H9 (cell line): ENCODE measurements around the gene NHP2. TPM values are rescaled to one million over a fixed set of nuclear protein-coding genes. Genes with fewer than 3 reads are reported as not detected.

Experiments
- DNase-seq: peaks from one replicate; pipeline ENCODE4 v3.0.0-alpha.2; 2017
- H2AFZ ChIP-seq: one replicate; pipeline ENCODE4 v1.6.1; 2013; ENCODE audit warnings: mild to moderate bottlenecking, low read length, control low read depth, moderate library complexity
- H2AK5ac ChIP-seq: 2 replicates; pipeline ENCODE4 v1.6.1; 2013; ENCODE audit warnings: low read length, control low read depth, mixed read lengths; ENCODE audit not compliant: insufficient read length
- H2BK120ac ChIP-seq: one replicate; pipeline ENCODE4 v1.6.1; 2013; ENCODE audit warnings: low read depth, mild to moderate bottlenecking, low read length, control low read depth, inconsistent platforms; ENCODE audit not compliant: poor library complexity, severe bottlenecking
- H2BK12ac ChIP-seq: 2 replicates; pipeline ENCODE4 v1.6.1; 2013; ENCODE audit warnings: low read length, control low read depth, mixed read lengths, low read depth; ENCODE audit not compliant: insufficient read length
- H2BK15ac ChIP-seq: 2 replicates; pipeline ENCODE4 v1.6.1; 2013; ENCODE audit warnings: low read depth, low read length, control low read depth
- H2BK20ac ChIP-seq: one replicate; pipeline ENCODE4 v1.6.1; 2013; ENCODE audit warnings: low read depth, mild to moderate bottlenecking, low read length, control low read depth, inconsistent platforms; ENCODE audit not compliant: poor library complexity, severe bottlenecking
- H2BK5ac ChIP-seq: 2 replicates; pipeline ENCODE4 v1.6.1; 2013; ENCODE audit warnings: low read length, control low read depth, mixed read lengths; ENCODE audit not compliant: insufficient read length
- H3K14ac ChIP-seq: 2 replicates; pipeline ENCODE4 v1.6.1; 2013; ENCODE audit warnings: low read length, control low read depth; ENCODE audit not compliant: insufficient read depth
- H3K18ac ChIP-seq: 2 replicates; pipeline ENCODE4 v1.6.1; 2013; ENCODE audit warnings: low read depth, mild to moderate bottlenecking, mixed read lengths, low read length, control low read depth; ENCODE audit not compliant: insufficient read length
- H3K23ac ChIP-seq: 2 replicates; pipeline ENCODE4 v1.6.1; 2013; ENCODE audit warnings: low read length, control low read depth, mixed read lengths, low read depth; ENCODE audit not compliant: insufficient read length
- H3K23me2 ChIP-seq: 2 replicates; pipeline ENCODE4 v1.6.1; 2013; ENCODE audit warnings: low read depth, mild to moderate bottlenecking, mixed read lengths, low read length, control low read depth; ENCODE audit not compliant: insufficient read length, poor library complexity, severe bottlenecking
- H3K27ac ChIP-seq: 2 replicates; pipeline ENCODE4 v1.5.1; 2013; ENCODE audit warnings: low read length, control low read depth, mixed read lengths, low read depth; ENCODE audit not compliant: insufficient read length
- H3K27me3 ChIP-seq: 2 replicates; pipeline ENCODE4 v1.6.1; 2013; ENCODE audit warnings: low read length, control low read depth, inconsistent platforms; ENCODE audit not compliant: insufficient read depth
- H3K4ac ChIP-seq: 2 replicates; pipeline ENCODE4 v1.6.1; 2013; ENCODE audit warnings: low read depth, mild to moderate bottlenecking, control low read depth, inconsistent platforms, low read length, moderate library complexity
- H3K4me1 ChIP-seq: 2 replicates; pipeline ENCODE4 v1.6.1; 2013; ENCODE audit warnings: low read length, control low read depth, inconsistent platforms; ENCODE audit not compliant: insufficient read depth
- H3K4me2 ChIP-seq: 2 replicates; pipeline ENCODE4 v1.6.1; 2013; ENCODE audit warnings: low read length, control low read depth, mixed read lengths; ENCODE audit not compliant: insufficient read length, insufficient read depth
- H3K56ac ChIP-seq: 2 replicates; pipeline ENCODE4 v1.6.1; 2013; ENCODE audit warnings: low read depth, mild to moderate bottlenecking, mixed read lengths, low read length, control low read depth; ENCODE audit not compliant: insufficient read length
- H3K79me1 ChIP-seq: 2 replicates; pipeline ENCODE4 v1.6.1; 2013; ENCODE audit warnings: low read depth, mild to moderate bottlenecking, moderate library complexity, low read length, control low read depth, inconsistent platforms; ENCODE audit not compliant: insufficient read depth, poor library complexity, severe bottlenecking
- H3K79me2 ChIP-seq: 2 replicates; pipeline ENCODE4 v1.6.1; 2013; ENCODE audit warnings: low read length, control low read depth, inconsistent platforms; ENCODE audit not compliant: insufficient read depth
- H3K9ac ChIP-seq: 2 replicates; pipeline ENCODE4 v1.6.1; 2013; ENCODE audit warnings: low read length, control low read depth, mixed read lengths; ENCODE audit not compliant: insufficient read length; ENCODE audit errors: extremely low read depth
- H3K9me3 ChIP-seq: one replicate; pipeline ENCODE4 v1.6.1; 2013; ENCODE audit warnings: low read depth, low read length, inconsistent platforms; ENCODE audit not compliant: control insufficient read depth
- H3T11ph ChIP-seq: one replicate; pipeline ENCODE4 v1.6.1; 2013; ENCODE audit warnings: mild to moderate bottlenecking, low read length, control low read depth, inconsistent platforms
- H4K20me1 ChIP-seq: one replicate; pipeline ENCODE4 v1.6.1; 2013; ENCODE audit not compliant: control insufficient read depth, insufficient read length, insufficient read depth
- H4K5ac ChIP-seq: 2 replicates; pipeline ENCODE4 v1.6.1; 2013; ENCODE audit warnings: low read depth, mild to moderate bottlenecking, mixed read lengths, low read length, control low read depth; ENCODE audit not compliant: insufficient read length
- H4K8ac ChIP-seq: replicated peaks from 2 replicates; pipeline ENCODE4 v1.6.1; 2013; ENCODE audit warnings: low read length, control low read depth, mixed read lengths, low read depth; ENCODE audit not compliant: insufficient read length
- H4K91ac ChIP-seq: 2 replicates; pipeline ENCODE4 v1.6.1; 2013; ENCODE audit warnings: low read depth, mild to moderate bottlenecking, moderate library complexity, mixed read lengths, low read length, control low read depth; ENCODE audit not compliant: insufficient read length
- H3K27ac Mint-ChIP-seq, 3 experiments: 2 replicates in 2 of 3; 3 replicates in 1 of 3; pipeline ENCODE4 v1.8.0; 2020 to 2021; ENCODE audit warnings: mixed read lengths in 3 of 3, mild to moderate bottlenecking in 1 of 3, moderate library complexity in 1 of 3
- H3K27me3 Mint-ChIP-seq: 2 replicates; pipeline ENCODE4 v1.8.0; 2021; ENCODE audit warnings: low read depth, mild to moderate bottlenecking, moderate library complexity, mixed read lengths
- H3K36me3 Mint-ChIP-seq, 3 experiments: 2 replicates in 2 of 3; 3 replicates in 1 of 3; pipeline ENCODE4 v1.8.0; 2020 to 2021; ENCODE audit warnings: low read depth in 3 of 3, mixed read lengths in 3 of 3; ENCODE audit not compliant: insufficient read depth in 1 of 3
- H3K4me1 Mint-ChIP-seq, 2 experiments: 2 replicates each; pipeline ENCODE4 v1.8.0; 2020; ENCODE audit warnings: mixed read lengths in 2 of 2
- H3K4me3 Mint-ChIP-seq, 2 experiments: 2 replicates in 1 of 2; 3 replicates in 1 of 2; pipeline ENCODE4 v1.8.0; 2020 to 2021; ENCODE audit warnings: mild to moderate bottlenecking in 2 of 2, mixed read lengths in 2 of 2, moderate library complexity in 1 of 2
- H3K9me3 Mint-ChIP-seq, 2 experiments: 2 replicates in 1 of 2; 3 replicates in 1 of 2; pipeline ENCODE4 v1.8.0; 2020; ENCODE audit warnings: mild to moderate bottlenecking in 2 of 2, mixed read lengths in 2 of 2, moderate library complexity in 1 of 2
- CTCF ChIP-seq: fragments of 200-600 bp; sonication (generic); conservative IDR thresholded peaks from 3 replicates; pipeline ENCODE4 v1.8.0; 2021; ENCODE audit warnings: antibody characterized with exemption, mild to moderate bottlenecking
- WGBS: extraction: QIAGEN DNeasy Blood & Tissue Kit; methylation state at CpG from one replicate; pipeline ENCODE4 v1.1.7; 2013; ENCODE audit warnings: missing lambda C conversion rate, low lambda C conversion rate, mixed read lengths; ENCODE audit not compliant: insufficient read length; ENCODE audit errors: extremely low coverage; 5-methylcytosine and 5-hydroxymethylcytosine counted together
- total RNA-seq: library from RNA; stranded (reverse); gene quantifications from 2 replicates; pipeline ENCODE4 v1.2.1, GENCODE V29; 2021

Gene NHP2
- total RNA-seq, 1 experiment from 2014 or later: 232 TPM

GRCh38 chr5:178110511-178110910, 43.2 kb downstream of the NHP2 start:
- H3K27me3 Mint-ChIP-seq: peaks cover 9% of the 10 kb centered on the region

More at GRCh38 chr5:178110511-178110910, 43.2 kb downstream of the NHP2 start:
- H3K4ac ChIP-seq: no peak overlapping the region
- no peaks in the 10 kb centered on the region for H3K27me3 ChIP-seq
- H3K4me3 Mint-ChIP-seq: peak overlapping the region in 1 of 2 experiments; percentile 1; a peak in 2 of 5 replicates
- H4K20me1 ChIP-seq: no peaks in the 10 kb centered on the region
- peaks cover 9% of the 10 kb centered on the region; the same call in 1 of the 2 replicates for H3K79me2 ChIP-seq
- no peak for TF ChIP-seq CTCF
- H2BK5ac ChIP-seq: no peak overlapping the region
- H3K9me3 ChIP-seq: no peaks in the 10 kb centered on the region
- no peak overlapping the region for H4K8ac ChIP-seq
- no peak overlapping the region for H3K4me2 ChIP-seq
- DNase-seq: no peak
- no peak overlapping the region for H2BK20ac ChIP-seq
- H3K4me1 Mint-ChIP-seq: peaks cover 15 to 21% of the 10 kb centered on the region in 2 experiments
- H3K23ac ChIP-seq: no peak overlapping the region
- no peak overlapping the region for H2AK5ac ChIP-seq
- H2BK15ac ChIP-seq: no peak overlapping the region
- no peak overlapping the region for H3K18ac ChIP-seq
- H3T11ph ChIP-seq: no peak overlapping the region
- no peak overlapping the region for H2AFZ ChIP-seq
- WGBS: no CpG with 5 or more reads among the region's 9 CpGs
- no peak overlapping the region for H3K56ac ChIP-seq
- H3K79me1 ChIP-seq: no peaks in the 10 kb centered on the region
- no peak overlapping the region for H3K9ac ChIP-seq
- H2BK120ac ChIP-seq: no peak overlapping the region
- peaks cover 5 to 7% of the 10 kb centered on the region in 2 experiments; a peak in 4 of 5 replicates for H3K9me3 Mint-ChIP-seq
- H4K91ac ChIP-seq: no peak overlapping the region
- no peak overlapping the region for H3K27ac Mint-ChIP-seq
- peaks cover 12% of the 10 kb centered on the region for H3K23me2 ChIP-seq
- H3K14ac ChIP-seq: no peak overlapping the region
- peaks cover 2 to 11% (median 4%) of the 10 kb centered on the region in 3 experiments; a peak in 6 of 7 replicates for H3K36me3 Mint-ChIP-seq
- no peak overlapping the region for H4K5ac ChIP-seq
- no peak overlapping the region for H3K27ac ChIP-seq
- peaks cover 3% of the 10 kb centered on the region; the same call in 1 of the 2 replicates for H3K4me1 ChIP-seq
- no peak overlapping the region for H2BK12ac ChIP-seq
